Calu3 (cell line): ENCODE data around the gene RPS18. TPM values are rescaled to one million over a fixed set of nuclear protein-coding genes. Genes with fewer than 3 reads are reported as not detected.
A peak's percentile ranks its signal among the peaks of the same experiment; 100 is the strongest.

ENCODE experiments used
- BruUV-seq: library from RNA; stranded (reverse); fragments of 400-500 nt; replicated peaks from 2 replicates; lab custom pipeline; 2021; lab: Mats Ljungman, UMichigan
- CTCF ChIA-PET: fragments of 300-600 bp; sonication (Branson Sonifier 250); formaldehyde crosslinking; loops from one replicate; lab custom pipeline; 2022; ENCODE audit warnings: antibody characterized with exemption; lab: Charles Lee
- DNase-seq: peaks from one replicate; pipeline ENCODE4 v3.0.0; 2022
- H3K27ac Mint-ChIP-seq: one replicate; pipeline ENCODE4 v1.8.0; 2022; ENCODE audit warnings: mixed read lengths; ENCODE audit not compliant: unreplicated experiment
- H3K27me3 Mint-ChIP-seq: one replicate; pipeline ENCODE4 v1.8.0; 2022; ENCODE audit warnings: mixed read lengths; ENCODE audit not compliant: unreplicated experiment
- H3K36me3 Mint-ChIP-seq: one replicate; pipeline ENCODE4 v1.8.0; 2022; ENCODE audit warnings: mild to moderate bottlenecking, moderate library complexity, mixed read lengths; ENCODE audit not compliant: insufficient read depth, unreplicated experiment
- H3K4me1 Mint-ChIP-seq: one replicate; pipeline ENCODE4 v1.8.0; 2022; ENCODE audit warnings: mild to moderate bottlenecking, low read depth, mixed read lengths; ENCODE audit not compliant: unreplicated experiment
- H3K4me3 Mint-ChIP-seq: one replicate; pipeline ENCODE4 v1.8.0; 2022; ENCODE audit warnings: mild to moderate bottlenecking, low read depth, moderate library complexity, mixed read lengths; ENCODE audit not compliant: unreplicated experiment
- H3K9me3 Mint-ChIP-seq: one replicate; pipeline ENCODE4 v1.8.0; 2022; ENCODE audit warnings: low read depth, mixed read lengths; ENCODE audit not compliant: unreplicated experiment
- intact Hi-C: fragments of 100-400 bp; cut with micrococcal nuclease; formaldehyde crosslinking; loops from one replicate; pipeline ENCODE4 v1.10.0; 2022; ENCODE audit not compliant: unreplicated experiment
- total RNA-seq: library from RNA; stranded (reverse); gene quantifications from 2 replicates; pipeline ENCODE4 v1.2.3, GENCODE V29; 2022
- TF ChIP-seq, protein P1 (sequence below): fragments of 200-600 bp; IDR thresholded peaks from one replicate; pipeline ENCODE4 v1.8.0; 2022; ENCODE audit warnings: antibody characterized with exemption; ENCODE audit not compliant: unreplicated experiment

The RPS18 gene
- total RNA-seq, 1 experiment from 2014 or later: 2,688 TPM

DNA sequence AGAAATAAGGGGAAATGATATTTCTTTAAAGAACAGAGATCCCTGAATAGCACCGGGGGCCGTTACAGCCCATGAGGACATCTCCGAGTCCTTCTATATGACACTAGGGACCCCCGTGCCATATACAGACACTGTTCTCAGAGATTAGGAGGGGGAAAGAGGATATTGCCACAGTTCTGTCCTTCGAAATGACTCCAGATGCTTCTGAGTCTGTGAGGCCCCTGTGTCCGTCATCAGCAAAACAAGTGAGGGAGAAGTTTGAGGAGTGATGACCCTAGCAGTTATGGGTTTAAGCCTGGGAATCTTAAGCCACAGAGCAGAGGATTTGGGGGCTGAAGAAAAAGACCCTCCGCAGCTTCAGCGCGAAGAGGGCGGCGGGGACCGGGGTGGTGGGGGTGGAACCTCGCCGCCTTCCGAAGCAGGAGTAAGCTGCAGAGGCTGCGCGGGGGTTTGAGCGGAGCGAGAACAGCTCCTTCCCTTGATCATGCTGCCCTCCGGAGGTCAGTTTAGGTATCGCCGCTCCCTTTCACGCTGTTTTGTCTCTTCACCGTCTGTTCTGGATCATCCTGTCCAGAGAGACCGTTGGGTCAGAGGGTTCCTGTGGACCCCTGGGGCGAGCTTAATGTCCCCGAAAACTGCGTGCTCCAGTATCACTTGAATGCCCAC lies 23.8 kb upstream of the RPS18 start:
- DNase-seq: peak; percentile 94
- peaks cover 26% of the 10 kb centered on the region for H3K4me1 Mint-ChIP-seq
- H3K36me3 Mint-ChIP-seq: peaks cover 42% of the 10 kb centered on the region
- no peaks in the 10 kb centered on the region for H3K9me3 Mint-ChIP-seq
- TF ChIP-seq, protein P1, sequence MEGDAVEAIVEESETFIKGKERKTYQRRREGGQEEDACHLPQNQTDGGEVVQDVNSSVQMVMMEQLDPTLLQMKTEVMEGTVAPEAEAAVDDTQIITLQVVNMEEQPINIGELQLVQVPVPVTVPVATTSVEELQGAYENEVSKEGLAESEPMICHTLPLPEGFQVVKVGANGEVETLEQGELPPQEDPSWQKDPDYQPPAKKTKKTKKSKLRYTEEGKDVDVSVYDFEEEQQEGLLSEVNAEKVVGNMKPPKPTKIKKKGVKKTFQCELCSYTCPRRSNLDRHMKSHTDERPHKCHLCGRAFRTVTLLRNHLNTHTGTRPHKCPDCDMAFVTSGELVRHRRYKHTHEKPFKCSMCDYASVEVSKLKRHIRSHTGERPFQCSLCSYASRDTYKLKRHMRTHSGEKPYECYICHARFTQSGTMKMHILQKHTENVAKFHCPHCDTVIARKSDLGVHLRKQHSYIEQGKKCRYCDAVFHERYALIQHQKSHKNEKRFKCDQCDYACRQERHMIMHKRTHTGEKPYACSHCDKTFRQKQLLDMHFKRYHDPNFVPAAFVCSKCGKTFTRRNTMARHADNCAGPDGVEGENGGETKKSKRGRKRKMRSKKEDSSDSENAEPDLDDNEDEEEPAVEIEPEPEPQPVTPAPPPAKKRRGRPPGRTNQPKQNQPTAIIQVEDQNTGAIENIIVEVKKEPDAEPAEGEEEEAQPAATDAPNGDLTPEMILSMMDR: peak; percentile 97
- H3K4me3 Mint-ChIP-seq: peak overlapping the region; percentile 66
- CTCF ChIA-PET: interaction anchor here (0.6 to 2.7 kb wide), 32 partner anchors 9 to 1045 kb away, joined by 3 to 13 read pairs (median 4); partner anchors contain the start of genes RING1, RPS18 and VPS52
- no TSS peak for BruUV-seq
- peaks cover 20% of the 10 kb centered on the region for H3K27me3 Mint-ChIP-seq
- H3K27ac Mint-ChIP-seq: no peak overlapping the region
- intact Hi-C loops: loop anchor here (1.0 to 5.0 kb wide), 4 partner anchors 41 to 236 kb away; partner anchors contain the start of gene RING1

DNA sequence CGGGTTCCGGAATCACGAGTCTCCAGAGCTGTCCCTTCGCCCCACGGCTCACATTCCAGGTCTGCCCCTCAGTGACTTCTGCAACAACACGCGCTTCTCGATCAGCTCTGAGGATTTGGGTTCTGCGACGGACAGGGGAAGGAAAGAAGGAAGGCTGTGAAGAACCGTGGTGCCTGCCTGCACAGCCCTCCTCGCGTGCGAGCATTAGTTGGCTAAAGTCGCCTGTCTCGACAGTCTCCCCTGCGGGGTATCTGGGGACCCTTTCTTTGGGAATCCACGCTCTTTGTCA lies 23.3 kb upstream of the RPS18 start:
- TF ChIP-seq, protein P1: no peak
- Mint-ChIP-seq H3K27ac (peak overlapping the region; percentile 51), H3K9me3 (no peaks in the 10 kb centered on the region), H3K4me1 (peaks cover 26% of the 10 kb centered on the region), H3K36me3 (peaks cover 44% of the 10 kb centered on the region), H3K27me3 (peaks cover 15% of the 10 kb centered on the region), H3K4me3 (peak overlapping the region; percentile 66)
- DNase-seq: no peak
- CTCF ChIA-PET: interaction anchor here (0.7 to 2.7 kb wide), 26 partner anchors 10 to 1045 kb away, joined by 3 to 13 read pairs (median 4); partner anchors contain the start of genes RING1, RPS18 and VPS52
- BruUV-seq: no TSS peak
- intact Hi-C loops: loop anchor here (1.0 to 5.0 kb wide), 4 partner anchors 41 to 236 kb away; partner anchors contain the start of gene RING1

DNA sequence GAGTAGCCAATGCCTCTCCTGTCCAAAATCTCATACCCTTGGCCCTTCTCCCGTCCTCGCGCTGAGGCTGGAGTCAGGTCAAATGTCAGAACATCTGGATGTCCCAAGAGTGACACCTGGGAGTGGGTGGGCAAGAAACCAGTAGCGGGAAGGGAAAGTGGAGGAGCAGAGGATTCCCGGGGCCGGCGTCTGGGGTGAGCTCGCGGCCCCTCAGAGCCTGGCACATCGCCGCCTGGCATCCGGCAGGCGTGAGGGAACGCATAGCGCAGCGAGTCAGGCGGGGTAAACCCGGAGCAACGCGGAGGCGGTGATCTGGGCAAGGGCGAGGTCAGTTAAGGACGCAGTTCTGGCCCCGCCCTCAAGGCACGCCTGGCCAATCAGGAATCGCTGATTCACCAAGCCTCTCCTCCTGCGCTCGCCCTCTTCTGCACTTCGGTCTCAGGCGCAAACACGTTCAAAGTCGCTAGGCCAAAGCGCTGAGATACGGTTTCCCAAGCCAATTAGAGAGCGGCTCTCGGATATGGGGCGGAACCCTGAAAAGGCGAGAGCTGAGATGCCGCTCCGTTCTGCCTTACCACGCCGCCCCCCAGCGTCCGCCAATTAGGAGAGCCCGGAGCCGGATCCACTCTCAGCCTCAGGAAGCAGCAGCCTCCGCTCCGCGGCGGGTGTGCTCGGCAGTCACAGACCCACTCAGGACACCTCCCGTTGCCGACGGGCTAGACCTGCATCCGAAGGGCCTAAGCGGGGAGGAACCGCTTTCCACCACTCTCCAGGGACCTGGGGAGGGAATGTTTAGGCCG lies 22.7 kb upstream of the RPS18 start:
- peaks cover 11% of the 10 kb centered on the region for H3K27me3 Mint-ChIP-seq
- TSS peak; percentile 43 for BruUV-seq
- intact Hi-C loops: loop anchor here (1.0 to 5.0 kb wide), 4 partner anchors 42 to 237 kb away; partner anchors contain the start of gene RING1
- H3K36me3 Mint-ChIP-seq: peaks cover 44% of the 10 kb centered on the region
- H3K4me3 Mint-ChIP-seq: peak overlapping the region; percentile 66
- H3K27ac Mint-ChIP-seq: peak overlapping the region; percentile 51
- H3K4me1 Mint-ChIP-seq: peaks cover 26% of the 10 kb centered on the region
- TF ChIP-seq, protein P1: no peak
- CTCF ChIA-PET: interaction anchor here (0.7 to 2.7 kb wide), 21 partner anchors 10 to 1046 kb away, joined by 3 to 13 read pairs (median 5); partner anchors contain the start of genes RING1, RPS18, TAP2 and VPS52
- H3K9me3 Mint-ChIP-seq: no peaks in the 10 kb centered on the region
- peak; percentile 97 for DNase-seq
